HepG2 (cell line): ENCODE data around the gene EEFSEC. TPM values are rescaled to one million over a fixed set of nuclear protein-coding genes. Genes with fewer than 3 reads are reported as not detected.

Source experiments
- ATAC-seq: fragments of 200-7000 bp; cut with Tn5 transposase; 3 replicates; pipeline ENCODE4 v1.9.1; 2020; ENCODE audit warnings: mild to moderate bottlenecking, moderate library complexity
- BruUV-seq: library from RNA; stranded (reverse); fragments of 400-500 nt; replicated peaks from 2 replicates; lab custom pipeline; 2021; lab: Mats Ljungman, UMichigan
- CTCF ChIA-PET: fragments of 300-600 bp; formaldehyde crosslinking; extraction: SDS; loops from one replicate; lab custom pipeline; 2021; ENCODE audit warnings: low total read pairs, inconsistent platforms, low intra/inter-chr PET ratio; lab: Yijun Ruan, JAX
- POLR2A ChIA-PET: fragments of 350-600 bp; sonication (Branson Sonifier 250); formaldehyde crosslinking; loops from one replicate; lab custom pipeline; 2020; ENCODE audit warnings: antibody characterized with exemption, inconsistent platforms; lab: Yijun Ruan, JAX
- DNase-seq: peaks from one replicate; pipeline ENCODE4 v3.0.0-alpha.2; 2015; ENCODE audit warnings: low spot score
- FAIRE-seq: peaks from 3 replicates; lab custom pipeline; 2011; peaks lifted over from hg19 to GRCh38; lab: Jason Lieb, UNC
- H2AFZ ChIP-seq: one replicate; pipeline ENCODE4 v1.6.1; 2011; ENCODE audit warnings: low read length, inconsistent platforms
- H3K27ac ChIP-seq: fragments of 300-600 bp; 3 replicates; pipeline ENCODE4 v1.8.0; 2011; ENCODE audit warnings: mixed run types, mild to moderate bottlenecking, mixed read lengths, low read length, inconsistent platforms; ENCODE audit not compliant: insufficient read depth; ENCODE audit errors: extremely low read length
- H3K27me3 ChIP-seq, 2 experiments: fragments of 200-600 bp in 1 of 2; 2 replicates in 1 of 2; 3 replicates in 1 of 2; pipeline versions ENCODE4 v1.6.0 to v1.8.0; 2011; ENCODE audit warnings: low read length in 2 of 2, mild to moderate bottlenecking in 2 of 2, moderate library complexity in 2 of 2, inconsistent platforms in 1 of 2; ENCODE audit not compliant: insufficient read depth in 2 of 2, control insufficient read depth in 1 of 2
- H3K36me3 ChIP-seq, 2 experiments: fragments of 200-600 bp in 1 of 2; replicated peaks in 1 of 2; 2 replicates in 1 of 2; 3 replicates in 1 of 2; pipeline versions ENCODE4 v1.5.1 to v1.8.0; 2011; ENCODE audit warnings: low read length in 2 of 2, inconsistent platforms in 1 of 2; ENCODE audit not compliant: insufficient read depth in 2 of 2, control insufficient read depth in 1 of 2
- H3K4me1 ChIP-seq: 2 replicates; pipeline ENCODE4 v1.5.1; 2012; ENCODE audit warnings: low read length, inconsistent platforms; ENCODE audit not compliant: insufficient read depth
- H3K4me2 ChIP-seq: 2 replicates; pipeline ENCODE4 v1.6.0; 2011; ENCODE audit warnings: low read depth, low read length, inconsistent platforms
- H3K4me3 ChIP-seq, 3 experiments: fragments of 200-600 bp in 1 of 3; sonication (generic), shearing (Covaris generic) in 1 of 3; replicated peaks in 1 of 3; 2 replicates each; pipeline ENCODE4 v1.5.1; 2011 to 2016; ENCODE audit warnings: low read length in 3 of 3, inconsistent platforms in 2 of 3, low read depth in 2 of 3, mild to moderate bottlenecking in 2 of 3, control low read depth in 1 of 3, mixed read lengths in 1 of 3; ENCODE audit not compliant: insufficient read depth in 1 of 3
- H3K79me2 ChIP-seq: one replicate; pipeline ENCODE4 v1.6.1; 2011; ENCODE audit warnings: low read length, inconsistent platforms; ENCODE audit not compliant: insufficient read depth
- H3K9ac ChIP-seq: 2 replicates; pipeline ENCODE4 v1.6.0; 2011; ENCODE audit warnings: mild to moderate bottlenecking, low read depth, low read length, inconsistent platforms; ENCODE audit not compliant: insufficient read depth
- H3K9me3 ChIP-seq: 2 replicates; pipeline ENCODE4 v1.5.1; 2012; ENCODE audit warnings: mild to moderate bottlenecking, low read length
- H4K20me1 ChIP-seq: 2 replicates; pipeline ENCODE4 v1.6.0; 2011; ENCODE audit warnings: inconsistent platforms, mild to moderate bottlenecking, low read length, moderate library complexity; ENCODE audit not compliant: insufficient read depth
- CREB1 ChIP-seq, 2 experiments: fragments of 450-650 bp in 1 of 2; IDR thresholded peaks; 2 replicates each; pipeline ENCODE4 v1.6.1; 2016 to 2017; ENCODE audit warnings: control low read depth in 1 of 2, mild to moderate bottlenecking in 1 of 2, missing compliant biosample characterization in 1 of 2, missing genetic modification characterization in 1 of 2
- FOSL1 ChIP-seq: sonication (generic); formaldehyde crosslinking; IDR thresholded peaks from 2 replicates; pipeline ENCODE4 v1.9.0; 2021; ENCODE audit warnings: missing genetic modification reagents, borderline replicate concordance
- NAIF1 ChIP-seq: sonication (generic); formaldehyde crosslinking; IDR thresholded peaks from 2 replicates; pipeline ENCODE4 v1.5.0; 2020; ENCODE audit warnings: mild to moderate bottlenecking, missing genetic modification reagents, borderline replicate concordance
- RARG ChIP-seq: sonication (generic); formaldehyde crosslinking; IDR thresholded peaks from 2 replicates; pipeline ENCODE4 v1.4.0; 2020; ENCODE audit warnings: low read depth, mild to moderate bottlenecking, missing genetic modification reagents
- SALL2 ChIP-seq: sonication (generic); formaldehyde crosslinking; IDR thresholded peaks from 2 replicates; pipeline ENCODE4 v1.8.1; 2023; ENCODE audit warnings: mild to moderate bottlenecking, missing genetic modification reagents, inconsistent platforms
- SRSF4 ChIP-seq: fragments of 200-400 bp; formaldehyde crosslinking; IDR thresholded peaks from one replicate; pipeline ENCODE4 v1.6.1; 2018; ENCODE audit warnings: mild to moderate bottlenecking, low read depth, low read length, moderate library complexity; ENCODE audit not compliant: poor library complexity, severe bottlenecking
- TBP ChIP-seq: sonication (generic); formaldehyde crosslinking; IDR thresholded peaks from 2 replicates; pipeline ENCODE4 v1.5.0; 2020; ENCODE audit warnings: missing genetic modification reagents
- ZBTB3 ChIP-seq: sonication (generic); formaldehyde crosslinking; IDR thresholded peaks from 2 replicates; pipeline ENCODE4 v1.4.0; 2020; ENCODE audit warnings: low read depth, mild to moderate bottlenecking, moderate library complexity, missing genetic modification reagents, borderline replicate concordance
- ZFP62 ChIP-seq: sonication (generic); formaldehyde crosslinking; IDR thresholded peaks from 2 replicates; pipeline ENCODE4 v1.4.0; 2020; ENCODE audit warnings: missing genetic modification reagents
- WGBS: methylation state at CpG from one replicate; pipeline ENCODE4 v1.1.6; 2017; ENCODE audit warnings: low lambda C conversion rate; 5-methylcytosine and 5-hydroxymethylcytosine counted together
- in situ Hi-C: cut with HindIII; loops from 2 replicates; pipeline ENCODE4 v1.10.0; 2017; ENCODE audit warnings: low pct_unique_long_range_greater_than_20kb; ENCODE audit not compliant: extremely low pct_ligation_motif_present
- intact Hi-C: fragments of 100-400 bp; cut with micrococcal nuclease; formaldehyde crosslinking; loops from one replicate; pipeline ENCODE4 v1.10.0; 2022; ENCODE audit not compliant: unreplicated experiment
- polyA plus RNA-seq, 8 experiments: library from polyadenylated mRNA; depleted of rRNA in 3 of 8; stranded (reverse) in 7 of 8; unstranded in 1 of 8; fragments of >200 nt; fragmentation: Illumina TruSeq in 4 of 8; extraction: Trizol in 4 of 8; gene quantifications; 2 replicates each; pipeline versions ENCODE4 v1.2.1 to v1.2.3, GENCODE V29; 2011 to 2016; ENCODE audit warnings: low read depth in 4 of 8, missing spikeins in 1 of 8, mixed read lengths in 1 of 8; ENCODE audit not compliant: insufficient read depth in 1 of 8
- total RNA-seq, 5 experiments: library from RNA; depleted of rRNA; stranded (reverse); fragments of >200 nt; fragmentation: Illumina TruSeq; extraction: Trizol; gene quantifications; 2 replicates each; pipeline ENCODE4 v1.2.3, GENCODE V29; 2016; ENCODE audit warnings: low read depth in 1 of 5
- TF ChIP-seq, protein P1 (sequence below): IDR thresholded peaks from 2 replicates; pipeline ENCODE4 v1.4.0; 2020; ENCODE audit warnings: mild to moderate bottlenecking, missing genetic modification reagents

The EEFSEC gene
- total and polyA plus RNA-seq, 2 of the 13 experiments (the other 11 are each of a cell fraction or from before 2014, with no cell fraction given), result 6.4 to 24.2 TPM

DNA sequence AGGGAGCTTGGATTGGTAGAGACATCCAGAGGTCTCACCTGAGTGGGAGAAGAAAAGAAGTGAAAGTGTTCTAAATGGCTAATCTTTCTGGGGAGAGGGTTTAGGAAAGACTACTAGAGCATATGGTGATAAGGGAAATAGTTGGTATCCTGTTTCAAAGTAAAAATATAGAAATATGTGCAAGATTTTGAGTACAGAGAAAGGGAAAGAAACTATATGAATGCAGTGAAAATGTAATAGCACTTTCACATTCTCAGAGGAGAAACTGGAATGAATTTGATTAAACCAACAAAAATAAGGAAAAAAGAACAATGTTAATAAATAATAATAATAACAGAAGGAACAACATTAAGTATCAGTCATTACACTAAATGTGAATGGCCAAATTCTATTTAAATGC lies 194.0 kb downstream of the EEFSEC start:
- Histone ChIP-seq H3K27ac (no peak overlapping the region), H3K9ac (no peak overlapping the region), H3K27me3 (no peaks in the 10 kb centered on the region), H3K4me2 (no peak overlapping the region), H3K36me3 (peaks cover 5 to 22% of the 10 kb centered on the region in 2 experiments; a peak in 3 of 5 replicates), H3K79me2 (no peaks in the 10 kb centered on the region)
- in situ Hi-C loops, result no loop called here
- DNase-seq, result no peak
- CTCF ChIA-PET, result no interaction called here
- no peak for TF ChIP-seq SALL2
- TF ChIP-seq, all 625 proteins: peak for 0
- intact Hi-C loops, result no loop called here
- no TSS peak for BruUV-seq
- H3K4me1 ChIP-seq, result peaks cover 58% of the 10 kb centered on the region
- FAIRE-seq (no peak), ATAC-seq (no peak)
- H3K9me3 ChIP-seq, result no peaks in the 10 kb centered on the region
- POLR2A ChIA-PET, result no interaction called here
- H3K4me3 ChIP-seq, result no peak overlapping the region
- no peak overlapping the region for H2AFZ ChIP-seq
- H4K20me1 ChIP-seq, result no peaks in the 10 kb centered on the region

- intact Hi-C loops, result no loop called here
- BruUV-seq, result no TSS peak
- TF ChIP-seq NAIF1 (CRISPR knock-in tag), result no peak
- TF ChIP-seq ZBTB3 (CRISPR knock-in tag), result no peak
- no peak for TF ChIP-seq TBP (CRISPR knock-in tag)
- no peak for TF ChIP-seq CREB1 (IDR thresholded peaks at IDR 0.05)
- TF ChIP-seq CREB1 (CRISPR knock-in tag; IDR thresholded peaks at IDR 0.05), result no peak
- TF ChIP-seq FOSL1 (CRISPR knock-in tag), result no peak
- TF ChIP-seq, protein P1, sequence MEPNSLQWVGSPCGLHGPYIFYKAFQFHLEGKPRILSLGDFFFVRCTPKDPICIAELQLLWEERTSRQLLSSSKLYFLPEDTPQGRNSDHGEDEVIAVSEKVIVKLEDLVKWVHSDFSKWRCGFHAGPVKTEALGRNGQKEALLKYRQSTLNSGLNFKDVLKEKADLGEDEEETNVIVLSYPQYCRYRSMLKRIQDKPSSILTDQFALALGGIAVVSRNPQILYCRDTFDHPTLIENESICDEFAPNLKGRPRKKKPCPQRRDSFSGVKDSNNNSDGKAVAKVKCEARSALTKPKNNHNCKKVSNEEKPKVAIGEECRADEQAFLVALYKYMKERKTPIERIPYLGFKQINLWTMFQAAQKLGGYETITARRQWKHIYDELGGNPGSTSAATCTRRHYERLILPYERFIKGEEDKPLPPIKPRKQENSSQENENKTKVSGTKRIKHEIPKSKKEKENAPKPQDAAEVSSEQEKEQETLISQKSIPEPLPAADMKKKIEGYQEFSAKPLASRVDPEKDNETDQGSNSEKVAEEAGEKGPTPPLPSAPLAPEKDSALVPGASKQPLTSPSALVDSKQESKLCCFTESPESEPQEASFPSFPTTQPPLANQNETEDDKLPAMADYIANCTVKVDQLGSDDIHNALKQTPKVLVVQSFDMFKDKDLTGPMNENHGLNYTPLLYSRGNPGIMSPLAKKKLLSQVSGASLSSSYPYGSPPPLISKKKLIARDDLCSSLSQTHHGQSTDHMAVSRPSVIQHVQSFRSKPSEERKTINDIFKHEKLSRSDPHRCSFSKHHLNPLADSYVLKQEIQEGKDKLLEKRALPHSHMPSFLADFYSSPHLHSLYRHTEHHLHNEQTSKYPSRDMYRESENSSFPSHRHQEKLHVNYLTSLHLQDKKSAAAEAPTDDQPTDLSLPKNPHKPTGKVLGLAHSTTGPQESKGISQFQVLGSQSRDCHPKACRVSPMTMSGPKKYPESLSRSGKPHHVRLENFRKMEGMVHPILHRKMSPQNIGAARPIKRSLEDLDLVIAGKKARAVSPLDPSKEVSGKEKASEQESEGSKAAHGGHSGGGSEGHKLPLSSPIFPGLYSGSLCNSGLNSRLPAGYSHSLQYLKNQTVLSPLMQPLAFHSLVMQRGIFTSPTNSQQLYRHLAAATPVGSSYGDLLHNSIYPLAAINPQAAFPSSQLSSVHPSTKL (CRISPR knock-in tag), result no peak
- TF ChIP-seq RARG (CRISPR knock-in tag), result no peak
- TF ChIP-seq ZFP62 (CRISPR knock-in tag), result no peak
- TF ChIP-seq SRSF4, result no peak
- in situ Hi-C loops, result no loop called here
- Histone ChIP-seq H3K9ac (no peak overlapping the region), H3K36me3 (peaks cover 4 to 18% of the 10 kb centered on the region in 2 experiments; a peak in 3 of 5 replicates), H4K20me1 (no peaks in the 10 kb centered on the region), H3K27ac (no peak overlapping the region), H3K9me3 (no peaks in the 10 kb centered on the region), H3K4me2 (no peak overlapping the region), H3K79me2 (no peaks in the 10 kb centered on the region), H3K4me3 (no peak overlapping the region), H3K4me1 (peaks cover 53% of the 10 kb centered on the region), H3K27me3 (no peaks in the 10 kb centered on the region), H2AFZ (no peak overlapping the region)
- no peak for ATAC-seq
- FAIRE-seq, result no peak
- ChIA-PET CTCF (no interaction called here), POLR2A (interaction anchor here (1.5 kb wide), 1 partner anchor 12 kb away, joined by 4 read pairs; no protein-coding TSS in a partner anchor)
- WGBS, result 97% methylated on average over 4 of the region's 4 CpGs
- no peak for DNase-seq
These were observed 194.8 kb downstream of the EEFSEC start for GRCh38 chr3:128348075-128348474.
